A673 (cell line): ENCODE measurements around the gene MTHFR. TPM values are rescaled to one million over a fixed set of nuclear protein-coding genes. Genes with fewer than 3 reads are reported as not detected.

Experiments used
- BruUV-seq: library from RNA; stranded (reverse); fragments of 400-500 nt; replicated peaks from 2 replicates; lab custom pipeline; 2021; lab: Mats Ljungman, UMichigan
- CTCF ChIA-PET: fragments of 300-600 bp; sonication (Branson Sonifier 250); formaldehyde crosslinking; loops from one replicate; lab custom pipeline; 2022; ENCODE audit warnings: antibody characterized with exemption; lab: Charles Lee
- POLR2A ChIA-PET: fragments of 300-600 bp; sonication (Branson Sonifier 250); formaldehyde crosslinking; loops from one replicate; lab custom pipeline; 2022; ENCODE audit warnings: antibody characterized with exemption; ENCODE audit not compliant: low non-redundant PET; lab: Charles Lee
- DNase-seq: peaks from one replicate; pipeline ENCODE4 v3.0.0-alpha.2; 2015; ENCODE audit warnings: low spot score
- H3K27ac ChIP-seq: fragments of 200-600 bp; sonication (generic); 2 replicates; pipeline ENCODE4 v1.5.1; 2016; ENCODE audit warnings: mixed run types, low read depth, mild to moderate bottlenecking, mixed read lengths, antibody characterized with exemption, low read length; ENCODE audit not compliant: poor library complexity, severe bottlenecking
- H3K27me3 ChIP-seq: fragments of 200-600 bp; sonication (generic); replicated peaks from 2 replicates; pipeline ENCODE4 v1.6.1; 2017; ENCODE audit warnings: mixed run types, low read depth, mild to moderate bottlenecking, mixed read lengths, antibody characterized with exemption, low read length; ENCODE audit not compliant: insufficient read depth, poor library complexity
- H3K36me3 ChIP-seq: fragments of 200-600 bp; sonication (generic); 2 replicates; pipeline ENCODE4 v1.6.1; 2016; ENCODE audit warnings: mixed run types, mild to moderate bottlenecking, mixed read lengths, antibody characterized with exemption, low read length; ENCODE audit not compliant: insufficient read depth, poor library complexity, severe bottlenecking
- H3K4me1 ChIP-seq: fragments of 200-600 bp; sonication (generic); 2 replicates; pipeline ENCODE4 v1.6.1; 2017; ENCODE audit warnings: mixed run types, mild to moderate bottlenecking, mixed read lengths, antibody characterized with exemption, low read length; ENCODE audit not compliant: insufficient read depth, poor library complexity, severe bottlenecking
- H3K4me3 ChIP-seq: fragments of 200-600 bp; sonication (generic); 2 replicates; pipeline ENCODE4 v1.5.1; 2016; ENCODE audit warnings: low read depth, mixed run types, mild to moderate bottlenecking, mixed read lengths, low read length; ENCODE audit not compliant: poor library complexity, severe bottlenecking
- H3K9me3 ChIP-seq: fragments of 200-600 bp; sonication (generic); 2 replicates; pipeline ENCODE4 v1.6.1; 2016; ENCODE audit warnings: mixed run types, low read depth, mild to moderate bottlenecking, mixed read lengths, antibody characterized with exemption, low read length; ENCODE audit not compliant: poor library complexity, severe bottlenecking
- CTCF ChIP-seq: fragments of 300-800, 200-600 bp; sonication (generic); conservative IDR thresholded peaks from 2 replicates; pipeline ENCODE4 v1.5.1; 2017; ENCODE audit warnings: low read depth, mild to moderate bottlenecking, antibody characterized with exemption, low read length, moderate library complexity, mixed read lengths
- EZH2 ChIP-seq: fragments of 200-600 bp; sonication (generic); IDR thresholded peaks from 2 replicates; pipeline ENCODE4 v1.6.1; 2017; ENCODE audit warnings: borderline replicate concordance, low read depth, mild to moderate bottlenecking, mixed read lengths, antibody characterized with exemption, low read length; ENCODE audit not compliant: poor library complexity, severe bottlenecking
- intact Hi-C: fragments of 100-400 bp; cut with micrococcal nuclease; formaldehyde crosslinking; loops from one replicate; pipeline ENCODE4 v1.10.0; 2022; ENCODE audit not compliant: unreplicated experiment
- total RNA-seq: library from RNA; stranded (reverse); gene quantifications from 2 replicates; pipeline ENCODE4 v1.2.3, GENCODE V29; 2021

Gene MTHFR
- total RNA-seq, 1 experiment from 2014 or later = 23.3 TPM

GRCh38 chr1:11740258-11741192, 65.2 kb downstream of the MTHFR start:
- TF ChIP-seq CTCF (no peak), EZH2 (no peak)
- no peak overlapping the region for H3K27ac ChIP-seq
- H3K36me3 ChIP-seq = no peaks in the 10 kb centered on the region
- intact Hi-C loops = no loop called here
- CTCF ChIA-PET = no interaction called here
- peaks cover 5% of the 10 kb centered on the region for H3K4me1 ChIP-seq
- BruUV-seq = no TSS peak
- POLR2A ChIA-PET = no interaction called here
- no peak for DNase-seq
- no peaks in the 10 kb centered on the region for H3K9me3 ChIP-seq
- H3K27me3 ChIP-seq = no peaks in the 10 kb centered on the region
- no peak overlapping the region for H3K4me3 ChIP-seq

GRCh38 chr1:11738783-11739182, 67.0 kb downstream of the MTHFR start:
- CTCF ChIA-PET = no interaction called here
- intact Hi-C loops = no loop called here

GRCh38 chr1:11738096-11738495, 67.7 kb downstream of the MTHFR start:
- intact Hi-C loops = no loop called here
- no TSS peak for BruUV-seq
- H3K27me3 ChIP-seq = no peaks in the 10 kb centered on the region
- H3K9me3 ChIP-seq = no peaks in the 10 kb centered on the region
- H3K27ac ChIP-seq = no peak overlapping the region
- H3K36me3 ChIP-seq = no peaks in the 10 kb centered on the region
- POLR2A ChIA-PET = no interaction called here
- CTCF ChIA-PET = interaction anchor here (0.7 kb wide), 1 partner anchor 15 kb away, joined by 3 read pairs; no protein-coding TSS in a partner anchor
- DNase-seq = no peak
- H3K4me3 ChIP-seq = no peak overlapping the region
- H3K4me1 ChIP-seq = peaks cover 5% of the 10 kb centered on the region
- TF ChIP-seq CTCF (no peak), EZH2 (no peak)

More at GRCh38 chr1:11738783-11739182, 67.0 kb downstream of the MTHFR start:
- BruUV-seq = no TSS peak
- Histone ChIP-seq H3K9me3 (no peaks in the 10 kb centered on the region), H3K27me3 (no peaks in the 10 kb centered on the region), H3K4me1 (peaks cover 5% of the 10 kb centered on the region), H3K36me3 (no peaks in the 10 kb centered on the region), H3K4me3 (no peak overlapping the region), H3K27ac (no peak overlapping the region)
- TF ChIP-seq EZH2 (no peak), CTCF (no peak)
- DNase-seq = no peak
- POLR2A ChIA-PET = no interaction called here
